ENCODE results near the gene ADK.
"Not testable (repeated sequence)": the region's sequence is repeated elsewhere in the genome, so short reads cannot be mapped to it uniquely, and the experiment has no call there.

ADK gene

GRCh38 chr10:74187237-74187636, 36.2 kb downstream of the ADK start:
- Mint-ChIP-seq H3K4me3 (no peak overlapping the region), H3K4me1 (ENCODE audit: low read depth) (peaks cover 55% of the 10 kb centered on the region), H3K27ac (peak overlapping the region; percentile 67), H3K9me3 (no peaks in the 10 kb centered on the region), H3K27me3 (no peaks in the 10 kb centered on the region), H3K36me3 (ENCODE audit: low read depth) (peaks cover 26% of the 10 kb centered on the region)
- DNase-seq = no peak

GRCh38 chr10:74188617-74189016, 37.6 kb downstream of the ADK start:
- not testable (repeated sequence) for DNase-seq, H3K27ac Mint-ChIP-seq, H3K9me3 Mint-ChIP-seq, H3K27me3 Mint-ChIP-seq, H3K4me3 Mint-ChIP-seq
- Mint-ChIP-seq H3K36me3 (ENCODE audit: low read depth) (peaks cover 26% of the 10 kb centered on the region), H3K4me1 (ENCODE audit: low read depth) (peaks cover 60% of the 10 kb centered on the region)

- H3K9me3 Mint-ChIP-seq = no peaks in the 10 kb centered on the region
- peaks cover 69% of the 10 kb centered on the region for H3K4me1 Mint-ChIP-seq (ENCODE audit: low read depth)
- DNase-seq = no peak
Observed at GRCh38 chr10:74189999-74190421, 39.0 kb downstream of the ADK start.

GRCh38 chr10:74190494-74190893, 39.5 kb downstream of the ADK start:
- no peaks in the 10 kb centered on the region for H3K27me3 Mint-ChIP-seq
- DNase-seq = no peak

More at GRCh38 chr10:74189999-74190421, 39.0 kb downstream of the ADK start:
- Mint-ChIP-seq H3K4me3 (peak overlapping the region; percentile 52), H3K27ac (peak overlapping the region; percentile 93), H3K27me3 (no peaks in the 10 kb centered on the region), H3K36me3 (ENCODE audit: low read depth) (peaks cover 21% of the 10 kb centered on the region)

GRCh38 chr10:74194545-74194944, 43.5 kb downstream of the ADK start:
- Mint-ChIP-seq H3K4me3 (no peak overlapping the region), H3K9me3 (no peaks in the 10 kb centered on the region), H3K27me3 (no peaks in the 10 kb centered on the region), H3K27ac (peak overlapping the region; percentile 24), H3K36me3 (ENCODE audit: low read depth) (peaks cover 17% of the 10 kb centered on the region), H3K4me1 (ENCODE audit: low read depth) (peaks cover 56% of the 10 kb centered on the region)
- DNase-seq = no peak

More at GRCh38 chr10:74190494-74190893, 39.5 kb downstream of the ADK start:
- peak overlapping the region; percentile 93 for H3K27ac Mint-ChIP-seq
- H3K4me3 Mint-ChIP-seq = peak overlapping the region; percentile 52
- H3K9me3 Mint-ChIP-seq = no peaks in the 10 kb centered on the region
- peaks cover 69% of the 10 kb centered on the region for H3K4me1 Mint-ChIP-seq (ENCODE audit: low read depth)
- peaks cover 17% of the 10 kb centered on the region for H3K36me3 Mint-ChIP-seq (ENCODE audit: low read depth)

GRCh38 chr10:74194999-74195398, 44.0 kb downstream of the ADK start:
- Mint-ChIP-seq H3K4me1 (ENCODE audit: low read depth) (peaks cover 51% of the 10 kb centered on the region), H3K27ac (no peak overlapping the region), H3K36me3 (ENCODE audit: low read depth) (peaks cover 18% of the 10 kb centered on the region), H3K27me3 (no peaks in the 10 kb centered on the region), H3K9me3 (no peaks in the 10 kb centered on the region), H3K4me3 (no peak overlapping the region)
- DNase-seq = no peak

- no peaks in the 10 kb centered on the region for H3K9me3 Mint-ChIP-seq
- no peak overlapping the region for H3K27ac Mint-ChIP-seq
- H3K4me1 Mint-ChIP-seq (ENCODE audit: low read depth) = peaks cover 20% of the 10 kb centered on the region
- no peak overlapping the region for H3K4me3 Mint-ChIP-seq
- no peaks in the 10 kb centered on the region for H3K27me3 Mint-ChIP-seq
- no peak for DNase-seq
- peaks cover 47% of the 10 kb centered on the region for H3K36me3 Mint-ChIP-seq (ENCODE audit: low read depth)
Observed at GRCh38 chr10:74199315-74199714, 48.3 kb downstream of the ADK start.

- Mint-ChIP-seq H3K4me1 (ENCODE audit: low read depth) (peaks cover 14% of the 10 kb centered on the region), H3K4me3 (no peak overlapping the region), H3K27ac (no peak overlapping the region), H3K27me3 (no peaks in the 10 kb centered on the region), H3K36me3 (ENCODE audit: low read depth) (peaks cover 63% of the 10 kb centered on the region), H3K9me3 (no peaks in the 10 kb centered on the region)
- no peak for DNase-seq
Observed at GRCh38 chr10:74202356-74202755, 51.3 kb downstream of the ADK start.

GRCh38 chr10:74206746-74207145, 55.7 kb downstream of the ADK start:
- H3K36me3 Mint-ChIP-seq (ENCODE audit: low read depth) = peaks cover 59% of the 10 kb centered on the region
- H3K4me3 Mint-ChIP-seq = no peak overlapping the region
- no peaks in the 10 kb centered on the region for H3K27me3 Mint-ChIP-seq
- DNase-seq = no peak
- no peak overlapping the region for H3K27ac Mint-ChIP-seq
- H3K4me1 Mint-ChIP-seq (ENCODE audit: low read depth) = peaks cover 11% of the 10 kb centered on the region
- H3K9me3 Mint-ChIP-seq = no peaks in the 10 kb centered on the region

- Mint-ChIP-seq H3K4me1 (ENCODE audit: low read depth) (peaks cover 20% of the 10 kb centered on the region), H3K27me3 (no peaks in the 10 kb centered on the region), H3K9me3 (no peaks in the 10 kb centered on the region), H3K36me3 (ENCODE audit: low read depth) (peaks cover 47% of the 10 kb centered on the region), H3K27ac (no peak overlapping the region), H3K4me3 (no peak overlapping the region)
- no peak for DNase-seq
Observed at GRCh38 chr10:74207691-74208480, 56.9 kb downstream of the ADK start.

- Mint-ChIP-seq H3K9me3 (no peaks in the 10 kb centered on the region), H3K27ac (peak overlapping the region; percentile 44), H3K4me1 (ENCODE audit: low read depth) (peaks cover 24% of the 10 kb centered on the region), H3K27me3 (no peaks in the 10 kb centered on the region), H3K36me3 (ENCODE audit: low read depth) (peaks cover 43% of the 10 kb centered on the region), H3K4me3 (no peak overlapping the region)
- DNase-seq = no peak
Observed at GRCh38 chr10:74208997-74209396, 58.0 kb downstream of the ADK start.

- Mint-ChIP-seq H3K27me3 (no peaks in the 10 kb centered on the region), H3K4me1 (ENCODE audit: low read depth) (peaks cover 24% of the 10 kb centered on the region), H3K9me3 (no peaks in the 10 kb centered on the region), H3K27ac (no peak overlapping the region), H3K36me3 (ENCODE audit: low read depth) (peaks cover 28% of the 10 kb centered on the region), H3K4me3 (no peak overlapping the region)
- DNase-seq = no peak
Observed at GRCh38 chr10:74213019-74213418, 62.0 kb downstream of the ADK start.

- no peaks in the 10 kb centered on the region for H3K27me3 Mint-ChIP-seq
- H3K27ac Mint-ChIP-seq = no peak overlapping the region
- peaks cover 33% of the 10 kb centered on the region for H3K36me3 Mint-ChIP-seq (ENCODE audit: low read depth)
- peak; percentile 43 for DNase-seq
- no peaks in the 10 kb centered on the region for H3K9me3 Mint-ChIP-seq
- H3K4me1 Mint-ChIP-seq (ENCODE audit: low read depth) = peaks cover 24% of the 10 kb centered on the region
- H3K4me3 Mint-ChIP-seq = no peak overlapping the region
Observed at GRCh38 chr10:74213571-74214162, 62.6 kb downstream of the ADK start.

- DNase-seq, H3K27ac Mint-ChIP-seq, H3K27me3 Mint-ChIP-seq, H3K4me3 Mint-ChIP-seq, H3K9me3 Mint-ChIP-seq: not testable (repeated sequence)
- peaks cover 23% of the 10 kb centered on the region for H3K36me3 Mint-ChIP-seq (ENCODE audit: low read depth)
- peaks cover 20% of the 10 kb centered on the region for H3K4me1 Mint-ChIP-seq (ENCODE audit: low read depth)
Observed at GRCh38 chr10:74217110-74217509, 66.1 kb downstream of the ADK start.

- H3K27ac Mint-ChIP-seq, H3K9me3 Mint-ChIP-seq, DNase-seq, H3K27me3 Mint-ChIP-seq, H3K4me3 Mint-ChIP-seq: not testable (repeated sequence)
- Mint-ChIP-seq H3K4me1 (ENCODE audit: low read depth) (peaks cover 25% of the 10 kb centered on the region), H3K36me3 (ENCODE audit: low read depth) (peaks cover 27% of the 10 kb centered on the region)
Observed at GRCh38 chr10:74222467-74222866, 71.4 kb downstream of the ADK start.
